ENCODE data around the gene TM6SF1.
A peak's percentile ranks its signal among the peaks of the same experiment; 100 is the strongest.

Gene TM6SF1

GRCh38 chr15:83106994-83107840 is at the start of gene TM6SF1:
TM6SF1 (plus strand) TSS chr15:83107645; CDS start chr15:83107681, 36 bp downstream.
- TF ChIP-seq CTCF (IDR thresholded peaks at IDR 0.05; ENCODE audit: control insufficient read depth, extremely low read depth, insufficient read depth) = no peak
- peak within 1 kb of the TSS; percentile 16; the same call in 1 of the 2 replicates for H3K4me3 ChIP-seq (ENCODE audit: low read depth, low read length)
- DNase-seq (ENCODE audit: low read depth) = no peak

- no peak overlapping the region for H3K4me3 ChIP-seq (ENCODE audit: low read depth, low read length)
- TF ChIP-seq CTCF (IDR thresholded peaks at IDR 0.05; ENCODE audit: control insufficient read depth, extremely low read depth, insufficient read depth) = no peak
- DNase-seq (ENCODE audit: low read depth) = no peak
These were observed 49.6 kb upstream of the TM6SF1 start for GRCh38 chr15:83057696-83058376.

GRCh38 chr15:83061680-83062079 is 45.8 kb upstream of the TM6SF1 start:
- TF ChIP-seq CTCF (IDR thresholded peaks at IDR 0.05; ENCODE audit: control insufficient read depth, extremely low read depth, insufficient read depth) = no peak
- DNase-seq (ENCODE audit: low read depth) = no peak
- no peak overlapping the region for H3K4me3 ChIP-seq (ENCODE audit: low read depth, low read length)

GRCh38 chr15:83062768-83063180 is 44.7 kb upstream of the TM6SF1 start:
- no peak overlapping the region for H3K4me3 ChIP-seq (ENCODE audit: low read depth, low read length)
- no peak for DNase-seq (ENCODE audit: low read depth)
- TF ChIP-seq CTCF (IDR thresholded peaks at IDR 0.05; ENCODE audit: control insufficient read depth, extremely low read depth, insufficient read depth) = no peak

- H3K4me3 ChIP-seq (ENCODE audit: low read depth, low read length) = no peak overlapping the region
- TF ChIP-seq CTCF (IDR thresholded peaks at IDR 0.05; ENCODE audit: control insufficient read depth, extremely low read depth, insufficient read depth) = no peak
- no peak for DNase-seq (ENCODE audit: low read depth)
These were observed 43.9 kb upstream of the TM6SF1 start for GRCh38 chr15:83063551-83063950.

GRCh38 chr15:83064859-83065258 is 42.6 kb upstream of the TM6SF1 start:
- no peak for TF ChIP-seq CTCF (IDR thresholded peaks at IDR 0.05; ENCODE audit: control insufficient read depth, extremely low read depth, insufficient read depth)
- H3K4me3 ChIP-seq (ENCODE audit: low read depth, low read length) = peak overlapping the region; percentile 82; the same call in 1 of the 2 replicates
- DNase-seq (ENCODE audit: low read depth) = no peak
